GM12874 (cell line): ENCODE measurements around the gene MRGPRF.

Experiments used
- TF ChIP-seq, protein P1 (sequence below): IDR thresholded peaks from 2 replicates; pipeline ENCODE4 v1.5.1; 2011; ENCODE audit warnings: low read depth, mild to moderate bottlenecking, control low read depth, low read length, moderate library complexity; ENCODE audit not compliant: insufficient read depth

The MRGPRF gene

DNA sequence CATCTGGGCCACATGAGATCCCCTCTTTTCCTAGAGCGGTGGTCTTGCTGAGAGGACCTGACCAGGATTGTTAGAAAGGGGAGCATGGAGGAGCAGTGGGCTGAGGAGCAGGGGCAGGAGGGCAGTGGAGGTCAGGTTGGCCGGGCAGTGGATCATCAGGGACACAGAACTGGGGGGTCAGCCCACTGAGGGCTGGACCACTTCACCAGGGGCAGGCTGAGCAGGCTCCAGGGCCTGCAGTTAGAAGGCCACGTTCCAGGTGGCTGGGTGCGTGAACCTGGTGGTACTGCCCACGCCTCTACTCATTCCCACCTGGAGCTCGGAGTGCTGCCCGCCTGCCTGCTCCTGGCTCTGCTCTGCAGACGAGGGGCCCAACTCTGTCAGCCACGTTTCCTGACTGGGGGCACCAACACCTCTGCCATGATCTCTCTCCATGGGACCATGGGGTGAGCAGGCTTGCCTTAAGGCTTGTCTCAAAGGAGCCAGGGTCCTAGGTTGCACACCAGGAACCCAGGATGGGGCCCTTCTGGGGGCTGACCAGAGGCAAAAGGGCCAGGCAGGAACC, 9.7 kb downstream of the MRGPRF start:
- TF ChIP-seq, protein P1, sequence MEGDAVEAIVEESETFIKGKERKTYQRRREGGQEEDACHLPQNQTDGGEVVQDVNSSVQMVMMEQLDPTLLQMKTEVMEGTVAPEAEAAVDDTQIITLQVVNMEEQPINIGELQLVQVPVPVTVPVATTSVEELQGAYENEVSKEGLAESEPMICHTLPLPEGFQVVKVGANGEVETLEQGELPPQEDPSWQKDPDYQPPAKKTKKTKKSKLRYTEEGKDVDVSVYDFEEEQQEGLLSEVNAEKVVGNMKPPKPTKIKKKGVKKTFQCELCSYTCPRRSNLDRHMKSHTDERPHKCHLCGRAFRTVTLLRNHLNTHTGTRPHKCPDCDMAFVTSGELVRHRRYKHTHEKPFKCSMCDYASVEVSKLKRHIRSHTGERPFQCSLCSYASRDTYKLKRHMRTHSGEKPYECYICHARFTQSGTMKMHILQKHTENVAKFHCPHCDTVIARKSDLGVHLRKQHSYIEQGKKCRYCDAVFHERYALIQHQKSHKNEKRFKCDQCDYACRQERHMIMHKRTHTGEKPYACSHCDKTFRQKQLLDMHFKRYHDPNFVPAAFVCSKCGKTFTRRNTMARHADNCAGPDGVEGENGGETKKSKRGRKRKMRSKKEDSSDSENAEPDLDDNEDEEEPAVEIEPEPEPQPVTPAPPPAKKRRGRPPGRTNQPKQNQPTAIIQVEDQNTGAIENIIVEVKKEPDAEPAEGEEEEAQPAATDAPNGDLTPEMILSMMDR, result no peak

DNA sequence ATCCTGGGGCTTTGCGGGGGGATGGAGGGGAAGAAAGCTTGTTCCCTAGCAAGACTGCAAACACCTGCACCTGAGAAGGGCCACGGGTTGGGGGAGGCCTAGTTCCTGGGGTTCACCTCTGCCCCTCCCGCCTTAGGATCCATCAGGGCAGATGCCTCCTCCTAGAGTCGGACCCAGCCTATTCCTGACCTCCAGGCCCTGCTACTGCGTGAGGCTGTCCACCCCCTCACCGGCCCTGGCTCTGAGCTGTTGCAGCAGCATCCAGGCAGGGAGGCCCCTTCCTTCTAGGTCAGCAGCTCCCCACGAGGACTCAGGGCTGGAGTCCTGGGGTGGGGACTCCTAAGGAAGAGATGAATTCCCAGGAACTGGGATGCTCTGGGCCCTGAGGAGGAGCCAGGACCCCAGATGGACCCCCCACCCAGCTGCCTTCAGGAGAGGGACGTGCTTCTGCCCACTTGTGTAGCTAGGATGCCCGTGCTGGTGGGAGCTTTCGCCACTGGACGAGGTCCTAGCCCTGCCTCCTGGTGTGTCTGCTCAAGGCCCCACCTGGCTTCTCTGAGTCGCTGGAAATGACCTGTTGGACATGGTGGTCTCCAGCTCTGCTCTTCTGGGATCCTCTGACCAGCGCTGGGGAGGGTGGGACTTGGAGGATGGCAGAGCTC, 10.3 kb downstream of the MRGPRF start:
- TF ChIP-seq, protein P1, result no peak

DNA sequence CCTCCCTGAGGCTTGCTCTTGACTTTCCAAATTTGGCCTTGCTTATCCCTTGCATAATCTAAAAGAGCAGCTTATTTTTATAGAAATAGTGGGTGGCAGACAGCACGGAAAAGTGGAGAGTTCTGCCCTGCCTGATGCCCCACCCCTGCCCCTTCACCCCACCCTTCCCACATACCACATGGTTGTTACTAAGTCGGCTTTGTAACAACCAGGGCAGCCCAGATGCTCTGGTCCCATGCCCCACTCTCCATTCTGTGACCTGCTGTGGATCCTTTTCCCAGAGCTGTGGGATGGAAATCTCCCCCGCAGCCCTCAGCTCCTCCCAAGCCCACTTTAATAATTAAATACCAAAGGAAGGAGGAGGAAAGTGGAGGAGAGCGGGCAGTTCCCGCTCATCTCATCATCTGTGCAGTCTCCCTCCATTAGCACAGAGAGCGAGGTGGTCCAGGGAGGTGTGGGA, 10.9 kb downstream of the MRGPRF start:
- TF ChIP-seq, protein P1, result no peak

- TF ChIP-seq, protein P1, result no peak
These were observed 11.6 kb downstream of the MRGPRF start for GRCh38 chr11:69001243-69002081.

DNA sequence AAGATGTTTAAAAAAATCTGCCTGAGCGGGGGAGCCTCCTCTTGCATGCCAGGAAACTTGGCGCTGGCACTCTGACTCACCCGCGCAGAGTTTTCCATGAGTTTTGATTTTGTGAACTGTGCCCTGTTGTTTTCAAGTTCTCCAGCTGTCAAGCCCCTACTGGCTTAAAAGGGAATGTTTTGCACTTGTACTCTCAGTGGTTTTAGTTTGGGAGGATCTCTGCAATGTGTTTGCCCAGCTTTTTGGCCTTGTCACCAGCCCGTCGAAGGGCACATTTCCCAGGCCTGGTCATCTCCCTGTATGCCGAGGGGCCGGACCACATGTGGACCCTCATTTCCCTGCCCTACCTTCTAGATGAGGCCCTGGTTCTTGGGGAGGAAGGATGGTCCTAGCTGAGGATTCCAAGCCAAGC, 12.2 kb downstream of the MRGPRF start:
- TF ChIP-seq, protein P1, result no peak

DNA sequence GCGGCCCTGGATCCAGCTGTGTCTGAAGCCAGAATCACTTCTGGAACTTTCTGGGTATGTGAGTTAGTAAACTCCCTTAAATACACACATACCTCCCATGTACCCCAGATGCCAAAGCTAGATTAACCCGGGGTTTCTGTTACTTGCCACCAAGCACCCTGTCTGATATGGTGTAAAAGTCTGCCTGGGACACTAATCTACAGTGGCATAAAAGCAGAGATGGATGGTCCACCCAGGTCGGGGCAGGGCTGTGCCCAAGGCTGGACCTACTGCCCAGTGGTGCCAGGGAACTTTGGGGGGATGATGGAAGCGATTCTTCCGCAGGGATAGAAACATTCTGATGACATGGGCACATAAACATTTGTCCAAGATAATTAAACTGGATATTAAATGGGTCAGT, 12.7 kb downstream of the MRGPRF start:
- TF ChIP-seq, protein P1, result no peak

- TF ChIP-seq, protein P1, result no peak
These were observed 13.8 kb downstream of the MRGPRF start for GRCh38 chr11:68999093-68999747.
